Activated naive CD4-positive, alpha-beta T cell treated with Interleukin-2 at 50 U/mL for 16 hours (primary cell): ENCODE data around the gene WDR38.

Experiments
- DNase-seq: peaks from one replicate; pipeline ENCODE4 v3.0.0-alpha.2; 2020

The WDR38 gene

DNA sequence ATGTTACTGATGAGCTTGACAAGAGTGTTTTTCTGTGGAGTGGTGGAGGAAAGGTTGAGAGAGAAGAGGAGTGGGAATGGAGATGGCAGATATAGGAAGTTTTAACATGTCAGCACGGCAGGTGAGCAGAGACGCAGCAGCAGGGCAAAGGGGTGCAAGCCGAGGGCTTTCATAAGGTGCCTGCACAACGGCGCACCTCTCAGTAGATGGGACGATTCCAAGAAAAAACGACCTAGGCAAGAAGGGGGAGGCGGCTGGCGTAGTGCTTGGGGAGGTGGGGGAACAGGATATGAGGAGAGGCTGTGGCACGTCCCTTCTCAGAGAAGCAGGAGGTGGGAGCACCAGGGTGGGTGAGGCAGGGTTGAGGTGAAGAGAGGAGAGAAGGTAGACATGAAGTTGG is 33.2 kb downstream of the WDR38 start:
- DNase-seq, result no peak

DNA sequence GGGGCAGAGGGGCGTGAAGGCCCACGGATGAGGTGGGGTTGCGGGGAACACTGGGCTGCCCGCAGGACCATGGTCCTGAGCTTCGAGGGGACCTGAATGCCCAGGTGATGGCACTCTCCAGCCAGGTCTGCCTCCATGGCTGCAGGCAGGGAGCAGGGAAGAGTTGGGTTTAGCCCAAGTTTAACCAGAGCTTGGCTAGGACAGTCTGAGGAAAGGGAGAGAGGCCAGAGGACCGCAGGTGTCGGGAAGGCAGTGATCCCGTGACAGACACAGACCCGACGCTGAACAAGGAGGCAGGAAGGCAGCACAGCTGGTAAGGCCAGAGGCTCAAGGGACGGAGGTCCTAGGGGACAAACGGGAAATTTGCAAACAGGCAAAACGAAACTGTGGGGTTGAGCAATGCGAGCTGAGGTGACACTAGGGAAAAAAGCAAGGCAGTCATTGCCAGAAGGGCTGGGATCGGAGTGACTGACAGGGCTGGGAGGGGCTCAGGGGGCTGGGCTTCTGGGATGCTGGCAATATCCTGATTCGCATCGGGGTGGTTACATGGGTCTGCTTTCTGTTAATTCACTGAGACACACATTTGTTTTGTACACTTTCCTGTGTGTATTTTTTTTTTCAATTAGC is 33.7 kb downstream of the WDR38 start:
- no peak for DNase-seq

DNA sequence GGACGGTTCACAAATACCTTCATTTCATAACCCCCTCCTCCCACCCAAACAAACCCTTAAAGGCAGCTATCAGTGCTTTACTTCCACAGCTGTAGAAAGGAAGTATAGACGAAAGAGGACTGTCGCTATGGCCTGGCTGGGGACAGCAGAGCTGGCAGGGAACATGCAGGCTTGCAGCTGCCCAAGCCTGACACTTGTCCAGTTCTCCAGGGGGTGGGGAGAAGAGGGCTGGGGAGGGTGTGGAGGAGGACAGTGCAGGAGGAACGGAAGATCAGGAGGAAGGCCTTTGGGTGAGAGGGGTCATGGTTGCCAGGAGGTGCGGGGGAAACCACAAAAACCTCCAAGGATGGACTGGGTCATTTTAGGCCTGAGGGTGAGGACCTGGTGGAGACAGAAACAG is 34.6 kb downstream of the WDR38 start:
- DNase-seq, result no peak

DNA sequence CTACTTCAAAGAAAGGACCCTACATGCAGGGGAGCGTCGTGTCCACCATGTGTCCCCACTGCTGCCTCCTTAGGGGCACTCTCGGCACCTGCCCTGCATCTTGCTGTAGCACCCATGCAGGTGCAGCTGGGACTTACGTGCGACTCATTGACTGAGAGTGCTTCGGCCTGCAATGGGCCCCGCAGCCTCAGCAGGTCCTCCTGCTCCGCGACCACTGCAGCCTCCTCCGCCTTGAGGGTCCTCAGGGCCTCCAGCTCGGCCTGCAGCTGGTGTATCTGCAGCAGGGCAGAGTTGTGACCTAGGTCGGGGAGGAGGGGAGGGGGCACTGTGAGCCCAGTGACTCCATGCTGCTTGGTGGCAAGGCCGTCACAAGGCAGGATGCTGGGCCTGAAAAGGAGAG is 35.7 kb downstream of the WDR38 start:
- no peak for DNase-seq

DNA sequence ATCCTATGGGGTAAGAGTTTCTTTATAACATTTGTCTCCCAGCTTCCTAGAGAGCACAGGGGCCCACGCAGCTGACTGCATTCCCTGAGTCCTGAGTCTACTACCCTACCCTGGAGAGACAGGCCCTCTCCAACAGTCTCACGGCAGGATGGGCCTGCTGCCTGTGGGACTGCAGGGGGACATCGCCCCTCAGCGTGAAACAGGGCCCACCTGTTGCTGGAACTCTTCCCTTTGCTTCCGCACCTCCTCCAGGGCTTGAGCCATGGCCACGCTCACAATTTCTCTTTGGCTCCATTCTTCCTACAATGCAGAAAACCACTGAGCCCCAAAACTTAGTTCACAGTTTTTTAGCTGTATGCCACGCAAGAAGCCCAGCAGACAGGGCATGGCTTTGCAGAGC is 36.9 kb downstream of the WDR38 start:
- no peak for DNase-seq

DNA sequence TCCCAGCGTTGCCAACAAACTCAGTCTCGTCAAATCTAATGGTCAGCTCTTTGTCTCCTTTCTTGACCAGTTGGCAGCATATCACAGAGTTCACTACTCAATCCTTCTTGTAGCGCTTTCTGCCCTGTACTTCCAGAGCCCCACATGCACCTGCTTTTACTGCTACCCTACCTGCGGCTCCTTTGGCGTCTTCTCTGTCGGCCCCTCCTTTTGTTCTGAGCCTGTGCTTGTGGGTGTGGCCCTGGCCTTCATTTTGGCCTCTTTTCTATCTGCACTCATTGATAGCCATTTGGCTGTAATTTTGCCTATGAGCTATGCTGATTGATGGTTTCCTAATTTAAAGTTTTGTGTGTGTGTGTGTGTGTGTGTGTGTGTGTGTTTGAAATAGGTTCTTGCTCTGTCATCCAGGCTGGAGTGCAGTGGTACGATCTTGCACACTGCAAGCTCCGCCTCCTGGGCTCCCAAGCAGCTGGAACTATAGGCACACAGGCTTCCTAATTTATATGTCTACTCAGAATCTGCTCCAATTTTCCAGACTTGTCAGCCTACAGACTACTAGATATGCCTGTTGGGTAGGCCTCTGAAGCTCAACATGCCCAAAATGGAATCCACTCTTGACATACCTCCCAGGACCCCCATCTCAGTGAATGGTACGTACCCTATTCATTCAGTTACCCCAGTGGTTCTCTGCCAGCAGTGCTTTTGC is 40.9 kb downstream of the WDR38 start:
- DNase-seq, result no peak

DNA sequence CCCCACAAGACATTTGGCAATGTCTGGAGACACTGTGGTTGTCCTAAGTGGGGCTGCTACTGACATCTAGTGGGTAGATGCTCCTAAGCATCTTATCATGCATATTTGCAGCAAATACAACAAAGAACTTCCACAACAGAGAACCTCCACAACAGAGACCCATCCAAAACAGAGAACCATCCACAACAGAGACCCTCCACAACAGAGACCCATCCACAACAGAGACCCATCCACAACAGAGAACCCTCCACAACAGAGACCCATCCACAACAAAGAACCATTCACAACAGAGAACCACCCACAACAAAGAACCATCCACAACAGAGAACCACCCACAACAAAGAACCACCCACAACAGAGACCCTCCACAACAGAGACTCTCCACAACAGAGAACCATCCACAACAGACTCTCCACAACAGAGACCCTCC is 41.5 kb downstream of the WDR38 start:
- peak; percentile 25 for DNase-seq

DNA sequence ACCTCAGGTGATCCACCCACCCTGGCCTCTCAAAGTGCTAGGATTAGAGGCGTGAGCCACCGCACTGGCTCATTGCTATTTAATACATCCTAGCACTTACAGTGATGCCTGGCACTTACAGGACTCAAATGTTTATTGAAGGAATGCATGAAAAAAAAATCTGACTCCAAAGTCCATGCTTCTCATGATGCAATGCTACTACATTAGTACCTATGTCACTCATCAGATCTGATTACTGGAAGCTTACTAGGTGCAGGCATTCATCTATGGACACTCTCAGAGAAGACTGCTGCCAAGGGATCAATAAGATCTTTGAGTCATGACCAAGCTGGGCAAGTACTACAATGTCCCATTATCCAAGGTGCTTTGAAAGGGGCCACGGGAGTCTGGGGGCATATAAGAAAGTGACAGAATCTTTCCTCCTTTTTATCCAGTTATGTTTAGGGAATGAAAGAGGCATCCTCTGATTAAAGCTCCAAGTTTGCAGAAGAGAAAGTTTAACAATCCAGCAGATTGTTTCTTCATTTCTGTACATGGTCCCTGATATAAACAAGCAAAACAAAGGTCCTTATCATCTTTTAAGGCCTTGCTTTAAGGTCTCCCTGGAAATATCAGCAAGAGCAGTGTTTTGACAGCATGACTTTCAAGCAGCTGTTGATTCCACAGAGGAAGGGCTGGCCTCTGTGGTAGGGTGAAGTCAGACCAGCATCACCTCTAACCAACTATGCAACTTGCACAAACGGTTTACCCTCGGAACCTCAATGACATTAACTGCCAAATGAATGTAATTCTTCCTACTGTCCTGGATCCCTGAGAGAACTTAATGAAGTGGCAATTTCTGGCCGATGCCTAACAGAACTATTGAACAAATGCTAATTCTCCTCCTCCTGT is 44.6 kb downstream of the WDR38 start:
- DNase-seq, result no peak

DNA sequence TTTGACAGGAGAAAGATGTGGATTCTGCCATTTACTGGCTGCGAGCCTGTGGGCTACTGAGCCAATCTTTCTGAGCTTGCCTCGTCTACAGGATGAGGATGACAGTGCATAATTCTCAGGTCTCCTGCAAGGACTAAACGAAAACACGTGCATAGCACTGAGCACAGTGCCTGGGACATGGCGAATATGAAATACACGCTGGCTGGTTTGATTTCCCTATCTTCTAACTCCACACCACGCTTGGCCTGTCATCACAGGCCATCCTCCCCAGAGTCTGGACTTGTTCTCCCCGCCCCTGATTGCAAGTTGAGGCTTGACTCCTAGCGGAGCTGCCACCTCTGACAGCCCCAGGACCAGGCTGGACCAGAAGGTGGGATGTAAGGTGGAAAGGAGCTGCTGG is 46.6 kb downstream of the WDR38 start:
- no peak for DNase-seq

DNA sequence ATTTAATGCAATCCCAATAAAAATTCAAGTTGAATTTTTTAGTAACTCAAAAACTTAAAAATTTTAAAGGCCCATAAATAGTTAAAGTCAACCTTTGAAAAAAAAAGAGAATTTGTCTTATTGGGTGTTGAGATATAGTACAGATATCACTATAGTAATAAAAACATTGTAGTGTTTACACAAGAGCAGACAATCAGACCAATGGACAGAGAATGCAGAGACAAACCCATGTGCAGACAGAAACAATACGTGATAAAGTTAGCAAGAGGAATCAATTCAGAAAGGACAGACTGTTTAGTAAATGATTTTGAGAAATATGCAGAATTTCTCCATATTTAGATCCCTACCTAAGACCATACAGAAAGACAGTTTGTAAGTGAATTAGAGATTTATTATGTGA is 53.7 kb downstream of the WDR38 start:
- no peak for DNase-seq
